NCI-H1092 (cell line): ENCODE results near the gene VPS37B.
A peak's percentile ranks its signal among the peaks of the same experiment; 100 is the strongest.
"Not testable (repeated sequence)": the region's sequence is repeated elsewhere in the genome, so short reads cannot be mapped to it uniquely, and the experiment has no call there.

Experiments used
- DNase-seq: peaks from one replicate; lab custom pipeline; 2025; lab: John Stamatoyannopoulos, UW

Gene VPS37B

DNA sequence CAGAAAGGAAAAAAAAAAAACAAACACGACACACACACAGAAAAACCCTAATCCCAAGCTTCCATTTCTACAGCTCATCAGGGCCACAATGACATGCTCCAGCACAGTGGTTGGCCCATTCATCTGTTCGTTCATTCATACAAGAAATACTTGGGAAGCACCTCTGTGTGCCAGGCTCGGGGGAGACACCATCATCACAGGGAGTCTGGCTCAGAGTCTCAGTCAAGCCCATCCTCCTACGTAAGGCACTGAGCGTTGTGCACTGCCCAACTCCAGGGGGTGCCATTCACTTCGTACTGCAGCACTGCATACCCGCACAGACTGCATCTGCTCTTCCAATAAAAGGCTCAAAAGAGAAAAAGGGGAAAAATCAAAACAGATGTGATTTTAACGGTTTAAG lies 15.3 kb downstream of the VPS37B start:
- DNase-seq: no peak

DNA sequence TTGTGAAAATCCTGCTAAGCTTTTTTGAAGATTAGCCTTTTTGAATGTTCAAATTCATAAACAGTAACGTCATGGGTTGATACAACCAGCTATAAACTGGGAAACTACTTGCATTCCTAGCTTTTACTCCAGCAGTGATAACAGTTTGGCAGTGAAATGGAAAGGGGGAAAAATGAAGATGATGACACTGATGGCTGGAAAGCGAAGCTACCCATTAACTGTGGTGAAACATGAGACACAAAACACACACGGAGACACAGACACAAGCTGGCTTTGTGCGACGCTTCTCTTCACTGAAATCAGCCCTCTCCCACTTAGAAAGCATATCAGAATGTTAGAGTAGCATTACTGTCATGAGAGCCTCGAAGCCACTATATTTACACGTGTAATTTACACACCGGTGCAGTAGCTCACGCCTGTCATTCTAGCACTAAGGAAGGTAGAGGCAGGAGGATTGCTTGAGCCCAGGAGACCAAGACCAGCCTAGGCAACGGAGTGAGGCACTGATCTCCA lies 15.7 kb downstream of the VPS37B start:
- DNase-seq: no peak

- DNase-seq: no peak
Observed at GRCh38 chr12:122878780-122879612, 16.9 kb downstream of the VPS37B start.

- no peak for DNase-seq
Observed at GRCh38 chr12:122876731-122877130, 19.2 kb downstream of the VPS37B start.

GRCh38 chr12:122876281-122876680 lies 19.6 kb downstream of the VPS37B start:
- DNase-seq: not testable (repeated sequence)

DNA sequence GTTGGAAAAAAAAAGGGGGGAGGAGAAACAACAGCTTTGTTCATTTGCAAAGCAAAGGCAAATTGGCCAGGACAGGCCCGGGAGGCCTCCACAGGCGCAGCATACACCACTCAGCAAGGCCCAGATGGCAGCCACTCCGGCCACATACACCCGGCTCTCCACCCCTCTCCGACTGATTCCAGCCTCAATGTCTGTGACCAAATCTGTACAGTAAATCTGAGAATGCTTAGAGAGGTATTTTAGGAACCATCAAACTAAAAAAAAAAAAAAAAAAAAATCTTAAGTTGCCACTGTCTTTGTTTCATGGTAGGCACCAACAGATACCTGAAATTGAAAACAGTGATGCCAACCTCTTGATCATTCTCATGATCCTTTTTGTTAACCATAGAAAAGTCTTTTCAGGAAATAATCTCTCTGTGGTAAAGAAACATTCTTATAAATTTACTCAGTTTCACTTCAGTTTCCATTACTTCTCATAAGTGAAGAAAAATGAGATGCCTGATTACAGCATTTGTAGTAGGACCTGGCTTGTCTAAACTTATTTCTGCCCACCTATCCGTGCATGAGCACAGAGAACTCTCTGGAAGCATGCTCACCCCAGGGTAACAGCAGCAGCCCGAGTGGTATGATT lies 20.2 kb downstream of the VPS37B start:
- no peak for DNase-seq

GRCh38 chr12:122874081-122874480 lies 21.8 kb downstream of the VPS37B start:
- DNase-seq: no peak

GRCh38 chr12:122873540-122873939 lies 22.4 kb downstream of the VPS37B start:
- DNase-seq: no peak

GRCh38 chr12:122872815-122873361 lies 23.0 kb downstream of the VPS37B start:
- no peak for DNase-seq

- peak; percentile 70 for DNase-seq
Observed at GRCh38 chr12:122871851-122872780, 23.8 kb downstream of the VPS37B start.

DNA sequence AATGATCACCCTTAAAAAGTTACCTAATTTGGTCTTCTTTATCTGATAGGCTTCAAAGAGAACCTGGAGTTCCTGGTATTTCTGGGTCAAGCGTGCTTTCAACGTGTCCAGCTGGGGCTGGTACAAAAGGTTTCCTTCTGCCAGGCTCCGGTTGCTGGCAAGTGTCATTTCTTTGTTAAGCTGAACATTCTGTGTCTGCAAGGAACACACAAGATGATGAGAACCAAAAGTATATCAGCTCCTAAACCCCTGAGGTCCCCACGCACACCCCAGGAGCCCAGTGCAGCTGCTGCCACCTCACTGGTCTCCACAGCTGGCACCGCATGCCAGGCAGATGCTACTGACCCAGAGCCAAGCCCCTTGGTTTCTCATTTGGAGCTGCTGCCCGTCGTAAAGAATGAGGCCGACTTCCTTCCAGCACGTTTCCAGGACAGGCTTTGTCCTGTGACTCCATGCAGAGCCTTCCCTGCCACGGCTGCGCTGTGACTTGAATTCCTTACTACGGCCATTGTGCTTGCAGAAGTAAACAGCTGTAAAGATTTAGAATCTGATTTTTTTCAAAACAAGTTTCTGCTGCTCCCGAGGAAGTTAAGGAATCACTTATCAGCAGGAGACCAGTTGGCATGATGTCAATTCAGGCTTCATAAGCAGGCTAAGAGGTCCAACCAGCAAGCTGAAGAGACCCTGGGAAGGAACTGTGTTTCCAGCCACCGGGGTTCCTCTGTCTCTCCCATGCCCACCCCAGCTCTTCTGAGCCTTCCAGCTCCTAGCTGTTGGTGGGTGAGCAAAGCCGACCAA lies 24.9 kb downstream of the VPS37B start:
- DNase-seq: no peak

- no peak for DNase-seq
Observed at GRCh38 chr12:122870163-122870842, 25.6 kb downstream of the VPS37B start.

- no peak for DNase-seq
Observed at GRCh38 chr12:122869207-122869973, 26.5 kb downstream of the VPS37B start.

GRCh38 chr12:122868471-122869177 lies 27.3 kb downstream of the VPS37B start:
- no peak for DNase-seq

DNA sequence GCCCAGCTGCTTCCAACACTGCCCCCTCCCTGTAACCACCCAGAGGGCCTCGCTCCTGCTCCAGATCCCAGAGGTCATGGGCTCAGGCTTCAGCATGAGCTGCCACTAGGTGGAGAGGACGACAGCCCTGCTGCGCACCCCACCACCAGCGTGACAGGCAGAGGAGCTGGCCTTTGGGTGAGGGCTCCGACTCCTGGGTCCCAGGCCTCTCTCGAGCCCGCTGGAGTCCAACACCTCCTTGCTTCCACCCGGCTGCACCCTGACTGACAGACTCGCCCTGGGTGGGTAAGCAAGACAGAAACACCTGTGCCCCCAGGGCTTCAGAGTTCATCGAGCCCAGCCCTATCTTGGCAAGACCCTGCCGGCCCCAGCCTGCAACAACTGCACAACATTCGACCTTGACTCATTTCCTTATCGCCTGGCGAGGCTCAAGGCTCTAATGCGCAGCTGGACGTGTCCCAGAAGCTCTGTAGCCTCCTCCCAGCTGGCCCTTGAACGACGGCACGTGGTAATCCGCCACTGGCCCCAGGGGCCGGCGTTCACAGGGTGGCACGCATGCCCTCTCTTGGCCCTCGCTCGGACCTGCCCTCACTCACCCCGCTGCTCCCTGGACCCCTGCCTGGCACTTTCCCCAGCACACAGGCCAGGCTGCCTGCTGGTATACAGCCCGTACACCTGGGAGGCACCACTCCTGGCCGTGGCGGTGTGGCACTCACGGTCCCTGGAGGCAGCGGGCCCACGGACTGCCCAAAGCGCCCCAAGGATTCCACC lies 28.0 kb downstream of the VPS37B start:
- DNase-seq: no peak

GRCh38 chr12:122866950-122867607 lies 28.8 kb downstream of the VPS37B start:
- DNase-seq: no peak

- no peak for DNase-seq
Observed at GRCh38 chr12:122866379-122866778, 29.5 kb downstream of the VPS37B start.
